ENCODE measurements around the gene CD244.

GRCh38 chr1:160891474-160891873 lies 28.8 kb upstream of the CD244 start:
- TF ChIP-seq CTCF (conservative IDR thresholded peaks at IDR 0.05; ENCODE audit: low read length) (no peak), EZH2phosphoT487 (IDR thresholded peaks at IDR 0.05; ENCODE audit: borderline replicate concordance, low read depth, low read length) (no peak)
